Urothelium cell line (cell line): ENCODE data around the gene STAMBP.
"Not testable (repeated sequence)": the region's sequence is repeated elsewhere in the genome, so short reads cannot be mapped to it uniquely, and the experiment has no call there.

Source experiments
- DNase-seq: peaks from one replicate; pipeline ENCODE4 v3.0.0; 2011; ENCODE audit warnings: low spot score, mixed read lengths
- FAIRE-seq: peaks from 2 replicates; lab custom pipeline; 2011; peaks lifted over from hg19 to GRCh38; lab: Jason Lieb, UNC

Gene STAMBP

DNA sequence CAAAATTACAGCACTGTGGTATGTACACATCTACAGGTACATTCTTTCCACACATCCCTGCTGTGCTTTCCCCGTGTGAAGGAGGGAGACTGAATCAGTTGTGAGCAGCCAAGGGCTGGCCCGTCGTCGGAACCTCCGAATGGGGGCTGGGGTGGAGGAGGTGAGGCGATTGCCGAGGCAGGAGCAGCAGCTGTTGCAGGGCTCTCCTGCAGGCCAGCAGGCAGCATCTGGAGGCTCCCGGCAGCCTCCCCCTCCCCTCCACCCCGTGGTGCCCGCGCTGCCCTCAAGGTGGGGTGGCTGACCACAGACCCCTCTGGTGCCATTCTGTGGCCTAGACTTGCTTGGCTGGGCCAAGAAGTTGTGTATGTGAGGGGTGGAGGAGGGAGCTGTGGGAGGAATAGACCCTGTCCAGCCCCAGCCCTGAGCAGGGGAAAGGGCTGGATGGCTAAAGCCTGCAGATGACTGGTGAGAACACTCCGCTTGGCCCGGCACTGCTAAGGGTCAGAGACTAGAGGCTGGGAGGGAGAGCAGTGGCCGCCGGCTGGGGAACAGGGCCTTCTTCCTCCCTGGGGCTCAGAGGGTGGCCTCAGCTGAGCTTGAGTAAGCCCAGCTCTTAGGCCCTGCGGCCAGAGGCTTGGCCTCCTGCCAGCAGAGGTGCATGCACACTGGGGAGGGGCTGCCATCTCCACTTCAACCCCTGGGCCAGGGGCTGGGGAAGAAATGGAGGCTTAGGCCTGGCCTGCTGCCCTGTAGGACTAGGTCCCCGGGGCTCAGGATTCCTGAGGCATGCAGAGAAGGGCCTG is 7.6 kb downstream of the STAMBP start:
- FAIRE-seq (no peak), DNase-seq (no peak)

DNA sequence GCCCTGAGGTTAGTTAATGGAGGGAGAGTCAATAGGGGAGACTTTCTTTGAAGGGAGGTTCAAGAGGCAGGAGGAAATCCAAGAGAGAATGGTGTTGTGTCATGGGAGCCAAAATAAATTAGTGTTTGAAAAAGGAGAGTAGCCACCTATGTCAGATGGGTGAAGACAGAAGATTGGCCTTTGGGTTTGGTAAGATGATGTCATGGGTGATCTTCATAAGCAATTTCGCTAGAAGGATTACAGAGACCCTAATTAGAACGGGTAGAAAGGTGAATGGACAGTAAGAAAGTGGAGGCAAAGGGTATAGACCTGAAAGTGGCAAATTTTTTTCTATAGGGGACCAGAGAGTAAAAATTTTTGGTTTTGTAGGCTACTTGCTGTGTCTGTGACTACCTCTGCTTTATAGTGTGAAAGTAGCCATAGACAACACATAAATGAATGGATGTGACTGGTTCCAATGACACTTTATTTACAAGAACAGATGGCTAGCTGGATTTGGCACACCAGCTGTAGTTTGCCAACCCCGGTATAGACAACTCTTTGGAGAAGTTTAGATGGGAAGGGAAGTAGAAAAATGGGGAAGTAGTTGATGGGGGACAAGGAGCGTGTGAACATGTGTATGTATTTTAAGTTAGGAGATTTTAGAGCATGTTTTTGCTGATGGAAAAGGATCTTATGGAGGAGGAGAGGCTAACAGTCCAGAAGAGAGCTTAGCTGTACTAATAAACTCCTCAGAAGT is 9.3 kb downstream of the STAMBP start:
- FAIRE-seq, result no peak
- no peak for DNase-seq

DNA sequence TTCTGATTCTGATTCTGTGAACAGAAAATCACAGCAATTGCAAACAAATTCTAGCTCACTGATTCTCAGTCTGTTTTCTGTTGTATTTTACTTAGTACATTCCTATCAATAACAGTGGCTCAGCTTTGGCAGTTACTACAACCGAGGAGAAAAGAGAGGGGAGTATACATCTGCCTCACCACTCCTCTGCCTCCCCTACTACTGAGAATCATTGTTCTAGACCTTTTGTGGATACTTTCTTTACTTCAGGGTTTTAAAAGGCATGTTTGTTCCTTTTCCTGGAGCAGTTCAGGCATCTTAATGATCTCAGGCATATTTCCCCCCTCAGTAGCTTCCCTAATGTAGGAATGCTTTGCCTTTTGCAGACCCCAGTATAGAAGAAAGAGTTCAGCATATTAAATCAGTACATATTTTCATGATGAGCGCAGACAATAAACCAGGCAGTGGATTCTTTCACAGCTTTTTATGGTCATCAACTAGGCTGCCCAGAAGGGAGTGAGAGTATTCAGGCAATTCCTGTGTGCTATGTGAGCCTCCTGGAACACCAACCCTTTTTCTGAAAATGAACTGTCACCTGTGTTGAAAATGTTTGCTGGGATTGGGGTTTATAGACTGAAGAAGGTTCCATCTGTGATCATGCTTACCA is 10.3 kb downstream of the STAMBP start:
- DNase-seq (no peak), FAIRE-seq (no peak)

DNA sequence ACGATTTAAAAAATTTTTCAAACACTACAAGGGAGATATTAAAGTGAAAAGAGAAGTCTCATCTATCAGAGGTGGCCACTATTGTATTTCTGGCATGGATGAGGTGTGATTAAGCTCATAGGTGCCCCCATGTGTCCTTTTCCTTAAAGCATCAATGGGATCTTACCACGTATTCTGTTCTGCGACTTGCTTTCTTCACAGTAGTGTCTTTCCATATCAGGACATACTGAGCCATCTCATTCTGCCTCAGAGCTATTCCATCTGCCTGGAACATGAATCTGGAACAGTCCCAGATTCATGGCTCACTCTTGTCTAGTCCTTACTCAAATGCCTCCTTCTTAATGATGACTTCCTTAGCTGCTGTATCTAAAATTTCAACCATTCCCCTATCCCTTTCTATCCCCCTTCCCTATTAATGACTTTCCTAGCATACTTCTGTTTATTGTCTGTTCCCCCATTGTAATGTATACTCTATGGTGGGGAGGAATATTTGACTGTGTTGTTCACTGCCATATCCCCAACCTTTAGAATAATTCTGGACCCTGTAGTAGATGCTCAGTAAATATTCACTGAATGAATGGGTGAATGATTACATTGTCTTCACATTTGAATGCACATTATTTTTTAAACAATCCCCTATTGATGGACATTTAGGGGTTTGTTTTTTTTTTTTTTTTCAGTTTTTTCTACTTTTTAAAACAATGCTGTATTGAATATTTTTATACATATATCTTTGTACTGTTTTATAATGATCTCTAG is 11.1 kb downstream of the STAMBP start:
- FAIRE-seq (no peak), DNase-seq (no peak)

DNA sequence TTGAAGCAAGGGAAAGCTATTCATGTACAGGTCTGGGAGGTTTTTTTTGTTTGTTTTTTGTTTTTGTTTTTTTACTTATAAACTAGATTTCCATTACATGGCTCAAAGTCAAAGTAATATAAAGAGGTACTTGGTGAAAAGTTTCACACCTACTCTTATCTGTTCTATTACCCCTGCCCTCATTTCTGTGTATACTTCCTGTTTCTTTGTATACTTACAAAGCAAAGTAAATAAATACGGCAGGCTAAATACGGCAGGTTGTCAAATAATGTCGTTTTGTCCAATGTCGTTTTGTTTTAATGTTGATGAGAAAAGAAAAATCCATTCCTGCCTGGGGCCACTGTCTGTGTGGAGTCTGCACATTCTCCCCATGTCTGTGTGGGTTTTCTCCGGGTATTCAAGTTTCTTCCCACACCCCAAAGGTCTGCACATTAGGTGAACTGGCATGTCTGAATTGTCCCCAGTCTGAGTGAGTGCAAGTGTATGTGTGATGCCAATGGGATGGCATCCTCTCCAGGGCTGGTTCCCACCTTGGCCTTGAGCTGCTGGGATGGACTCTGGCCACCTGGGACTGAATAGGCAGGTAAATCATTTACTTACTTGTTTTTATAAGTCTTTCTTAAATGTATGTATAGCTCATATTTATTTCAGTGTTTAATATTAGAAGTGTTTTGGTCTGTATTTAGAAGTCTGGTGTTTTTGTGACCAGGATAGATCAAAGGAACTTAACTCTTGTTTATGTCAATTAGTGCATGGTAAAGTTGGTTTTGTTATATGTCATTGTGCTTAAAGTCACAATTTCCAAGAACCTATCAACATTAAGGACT is 13.4 kb downstream of the STAMBP start:
- DNase-seq, result no peak

DNA sequence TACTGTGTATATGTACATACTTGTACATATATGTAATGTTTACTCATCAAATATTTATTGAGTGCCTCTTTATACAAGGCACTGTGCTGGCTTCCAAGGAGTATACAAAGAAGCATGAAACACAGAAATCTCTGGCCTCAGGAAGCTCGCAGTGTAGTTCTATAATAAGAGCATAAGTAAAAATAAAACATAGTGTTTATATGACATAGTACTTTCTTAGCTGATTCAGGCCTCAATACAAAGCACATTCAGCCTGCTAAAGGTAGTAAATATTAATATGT is 13.9 kb downstream of the STAMBP start:
- no peak for DNase-seq
- no peak for FAIRE-seq

More for the DNA sequence above, 13.4 kb downstream of the STAMBP start:
- FAIRE-seq, result no peak

DNA sequence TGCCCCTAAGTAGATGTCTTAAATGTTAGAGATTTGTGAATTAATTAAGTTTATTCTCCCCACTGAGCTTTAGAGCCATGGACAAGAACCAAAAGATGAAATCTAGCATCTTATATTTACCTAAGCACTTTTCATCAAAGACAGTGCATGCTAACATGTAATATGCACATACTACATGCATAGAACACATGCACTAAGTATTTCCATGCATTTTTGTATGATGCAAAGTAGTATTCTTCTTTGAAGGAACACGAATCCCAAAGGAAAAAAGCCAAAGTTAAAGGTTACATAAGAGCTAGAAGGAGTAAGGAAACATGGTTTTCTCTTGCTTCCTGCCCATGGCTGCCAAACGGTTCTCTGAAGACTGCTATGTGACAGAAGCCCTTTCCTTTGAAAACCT is 15.3 kb downstream of the STAMBP start:
- no peak for FAIRE-seq
- DNase-seq, result no peak

DNA sequence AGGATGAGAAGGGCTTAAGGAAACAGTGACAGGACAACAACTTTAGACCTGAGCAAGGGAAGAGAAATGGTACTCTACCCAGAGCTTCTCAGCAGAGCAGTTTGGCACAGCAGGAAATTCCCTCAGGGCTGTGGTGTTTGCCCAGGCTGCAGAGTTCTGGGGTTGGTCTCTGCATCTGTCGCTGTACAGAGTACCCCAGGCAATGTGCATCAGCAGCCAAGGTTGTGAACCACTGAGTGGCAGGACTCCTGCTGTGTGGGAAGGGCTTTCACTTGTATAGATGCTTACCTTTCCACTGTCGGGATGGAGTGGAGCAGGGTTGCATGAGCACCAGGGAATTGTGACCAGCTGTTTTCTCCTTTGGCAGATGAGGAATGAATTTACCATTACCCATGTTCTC is 21.2 kb downstream of the STAMBP start:
- no peak for DNase-seq
- FAIRE-seq, result no peak

DNA sequence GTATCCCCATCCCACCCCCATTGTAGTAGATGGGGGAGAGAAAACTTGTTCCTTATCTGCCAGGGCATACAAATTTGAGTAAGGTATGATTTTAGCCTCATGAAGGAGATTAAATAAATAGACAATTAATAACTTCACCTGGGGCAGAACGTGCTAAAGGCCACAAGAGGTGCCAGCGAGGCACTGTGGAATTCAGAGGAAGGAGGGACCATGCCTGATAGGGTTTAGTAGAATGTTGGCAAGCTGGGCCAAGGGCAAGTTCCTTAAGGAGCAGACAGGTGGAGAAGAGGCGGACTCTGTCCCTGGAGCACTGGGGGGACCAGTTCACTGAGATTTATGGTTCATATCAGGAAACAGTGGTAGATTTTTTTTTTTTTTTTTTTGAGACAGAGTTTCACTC is 22.5 kb downstream of the STAMBP start:
- DNase-seq, result peak; percentile 41

DNA sequence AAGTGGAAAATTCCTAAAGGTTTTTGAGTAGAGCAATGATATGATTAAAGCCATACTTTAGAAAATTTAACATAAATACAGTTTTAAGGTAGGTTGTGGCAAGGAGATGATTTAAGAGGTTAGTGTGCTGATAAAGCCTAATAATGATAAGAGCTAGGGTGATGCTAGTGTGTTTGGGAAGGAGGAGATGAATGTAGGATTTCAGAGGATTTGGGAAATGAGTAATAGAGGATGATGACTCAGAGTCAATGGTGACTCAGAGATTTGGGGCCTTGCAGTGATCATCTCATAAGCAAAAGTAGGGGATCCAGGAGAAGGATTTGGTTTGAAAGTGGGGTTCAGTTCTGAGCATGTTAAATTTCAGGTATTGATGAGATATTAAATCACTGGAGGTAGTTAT is 23.3 kb downstream of the STAMBP start:
- FAIRE-seq (no peak), DNase-seq (peak; percentile 64)

More for the DNA sequence above, 22.5 kb downstream of the STAMBP start:
- FAIRE-seq, result no peak

DNA sequence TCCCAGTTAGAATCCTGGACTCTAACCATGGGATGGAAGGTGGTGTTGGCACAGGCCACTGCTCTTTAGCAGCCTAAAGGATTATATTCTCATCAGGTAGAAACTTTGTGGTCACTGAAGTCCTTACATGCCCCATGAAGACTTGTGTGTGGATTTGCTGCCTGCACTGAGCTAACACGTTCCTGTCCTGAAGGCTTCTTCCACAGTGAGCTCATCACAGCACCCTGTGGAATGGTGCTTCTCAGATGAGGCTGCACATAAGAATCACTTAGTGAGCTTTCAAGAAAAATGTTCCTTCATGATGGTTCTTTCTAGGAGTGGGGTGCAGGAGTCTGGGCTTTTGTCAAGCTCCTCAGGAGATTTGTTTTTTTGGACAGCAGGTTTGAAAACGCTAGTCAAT is 26.8 kb downstream of the STAMBP start:
- DNase-seq, result no peak
- FAIRE-seq, result no peak

DNA sequence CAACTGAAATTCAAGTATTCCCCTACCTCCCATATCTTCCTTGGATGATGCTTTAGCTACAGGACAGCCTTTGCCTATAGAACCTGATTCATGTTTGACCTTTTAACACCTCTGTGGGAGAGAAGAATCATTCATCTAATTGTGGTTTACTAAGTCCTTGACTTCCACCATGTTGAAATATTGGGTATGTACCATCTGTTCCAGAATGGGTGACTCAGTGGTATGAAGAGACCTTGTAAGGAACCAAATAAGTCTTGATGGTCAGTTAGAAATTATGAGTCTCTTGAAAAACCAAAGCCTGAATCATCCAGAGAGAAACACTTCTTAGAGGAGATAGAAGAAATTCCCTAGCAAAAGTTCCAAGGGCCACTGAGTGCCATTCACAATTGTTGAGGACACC is 27.5 kb downstream of the STAMBP start:
- FAIRE-seq, result no peak
- no peak for DNase-seq

DNA sequence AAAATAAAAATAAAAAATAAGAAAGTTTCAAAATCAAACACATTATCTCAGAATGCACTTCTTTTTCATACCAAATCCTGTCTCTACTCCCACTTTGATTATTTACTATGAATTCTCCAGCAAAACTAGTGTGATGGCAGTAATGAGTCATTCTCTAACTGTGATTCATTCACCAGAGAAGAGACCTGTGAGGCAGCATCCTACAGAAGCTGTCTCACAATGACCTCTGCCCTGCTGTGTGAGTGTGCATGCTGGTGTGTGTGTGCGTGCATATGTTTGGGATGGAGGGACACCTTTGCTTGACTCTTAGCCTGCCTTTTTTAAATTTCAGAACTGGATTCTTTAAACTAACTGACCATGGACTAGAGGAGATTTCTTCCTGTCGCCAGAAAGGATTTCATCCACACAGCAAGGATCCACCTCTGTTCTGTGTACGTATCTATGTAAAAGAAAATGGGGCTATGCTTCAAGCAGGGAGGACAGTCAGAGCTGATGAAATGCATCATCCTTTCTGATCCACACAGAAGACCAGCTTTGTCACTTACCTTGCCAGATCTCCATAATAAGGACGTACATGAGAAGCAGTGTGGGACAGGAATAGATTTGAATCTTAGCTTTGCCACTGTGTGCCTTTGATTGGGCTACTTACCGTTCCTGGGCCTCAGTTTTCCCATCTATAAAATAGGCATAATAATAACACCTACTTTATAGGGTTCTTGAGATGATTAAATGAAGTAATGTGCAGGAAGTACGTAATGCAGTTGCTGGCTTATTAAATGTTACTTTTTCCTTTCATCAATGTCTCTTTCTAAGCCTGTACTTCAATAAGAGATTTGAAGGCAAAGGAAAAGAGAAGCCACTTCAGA is 31.2 kb downstream of the STAMBP start:
- peak; percentile 75 for DNase-seq
- no peak for FAIRE-seq

DNA sequence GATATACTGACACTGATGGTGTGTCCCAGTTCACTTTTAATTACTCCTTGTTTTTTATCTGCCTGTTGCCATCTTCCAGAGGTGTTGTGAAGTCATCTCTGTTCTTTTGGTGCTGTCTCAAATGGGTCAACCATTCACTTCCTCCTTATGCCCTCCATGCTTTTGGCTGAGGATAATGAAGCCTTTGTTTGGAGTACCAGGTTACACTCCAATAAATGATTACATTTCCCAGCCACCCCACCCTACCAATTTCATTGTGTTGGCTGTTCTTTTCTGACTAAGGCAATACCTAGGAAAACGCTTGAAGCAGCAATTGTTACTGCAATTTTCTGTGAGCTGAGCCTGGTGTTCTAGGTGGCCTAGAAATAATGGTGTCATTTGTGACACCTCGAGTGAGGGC is 34.2 kb downstream of the STAMBP start:
- DNase-seq (no peak), FAIRE-seq (no peak)

DNA sequence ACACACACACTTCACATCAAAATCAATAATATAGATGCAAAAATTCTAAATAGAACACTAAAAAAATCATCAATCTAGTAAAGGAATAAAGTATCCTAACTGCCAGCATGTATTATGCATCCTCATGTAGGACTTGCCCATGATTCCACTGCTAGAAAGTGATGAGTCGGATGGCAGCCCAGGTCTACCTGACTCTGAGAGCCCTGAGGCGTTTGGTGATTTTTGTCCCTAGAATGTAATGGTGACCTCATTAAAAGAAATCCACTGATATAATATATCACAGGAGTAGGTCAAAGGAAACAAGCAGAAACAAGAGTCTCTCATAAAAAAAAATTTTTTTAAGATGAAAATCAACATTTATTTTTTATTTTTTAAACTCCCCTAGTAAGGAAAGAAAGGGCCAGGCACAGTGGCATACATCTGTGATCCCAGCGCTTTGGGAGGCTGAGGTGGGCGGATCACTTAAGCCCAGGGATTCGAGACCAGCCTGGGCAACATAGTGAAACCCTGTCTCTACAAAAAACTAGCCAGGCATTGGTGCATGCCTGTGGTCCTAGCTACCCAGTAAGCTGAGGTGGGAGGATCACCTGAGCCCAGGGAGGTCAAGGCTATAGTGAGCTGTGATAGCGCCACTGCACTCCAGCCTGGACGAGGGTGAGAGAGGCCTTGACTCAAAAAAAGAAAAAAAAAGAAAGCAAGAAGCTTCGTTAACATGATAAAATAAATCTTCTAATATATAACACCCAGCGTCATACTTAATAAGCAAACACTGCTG is 39.6 kb downstream of the STAMBP start:
- DNase-seq (no peak), FAIRE-seq (no peak)

DNA sequence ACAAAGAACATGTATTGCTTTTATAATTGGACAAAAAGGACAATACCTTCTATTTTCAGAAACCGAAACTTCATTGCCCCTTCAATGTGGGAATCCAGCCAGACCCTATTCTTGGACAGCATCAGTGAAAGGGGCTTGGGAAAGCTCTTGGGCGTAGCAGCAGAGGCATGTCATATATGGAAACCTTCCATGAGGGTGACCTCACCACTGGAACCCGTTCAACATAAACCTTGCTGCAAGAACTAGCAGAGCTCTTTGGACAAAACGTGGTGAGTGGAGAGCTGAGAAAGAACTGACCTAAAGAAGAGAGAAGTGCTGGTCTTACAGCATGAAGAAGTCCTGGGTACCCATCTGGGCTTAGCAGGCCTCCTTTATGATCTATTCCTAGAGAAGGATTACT is 41.3 kb downstream of the STAMBP start:
- no peak for FAIRE-seq

DNA sequence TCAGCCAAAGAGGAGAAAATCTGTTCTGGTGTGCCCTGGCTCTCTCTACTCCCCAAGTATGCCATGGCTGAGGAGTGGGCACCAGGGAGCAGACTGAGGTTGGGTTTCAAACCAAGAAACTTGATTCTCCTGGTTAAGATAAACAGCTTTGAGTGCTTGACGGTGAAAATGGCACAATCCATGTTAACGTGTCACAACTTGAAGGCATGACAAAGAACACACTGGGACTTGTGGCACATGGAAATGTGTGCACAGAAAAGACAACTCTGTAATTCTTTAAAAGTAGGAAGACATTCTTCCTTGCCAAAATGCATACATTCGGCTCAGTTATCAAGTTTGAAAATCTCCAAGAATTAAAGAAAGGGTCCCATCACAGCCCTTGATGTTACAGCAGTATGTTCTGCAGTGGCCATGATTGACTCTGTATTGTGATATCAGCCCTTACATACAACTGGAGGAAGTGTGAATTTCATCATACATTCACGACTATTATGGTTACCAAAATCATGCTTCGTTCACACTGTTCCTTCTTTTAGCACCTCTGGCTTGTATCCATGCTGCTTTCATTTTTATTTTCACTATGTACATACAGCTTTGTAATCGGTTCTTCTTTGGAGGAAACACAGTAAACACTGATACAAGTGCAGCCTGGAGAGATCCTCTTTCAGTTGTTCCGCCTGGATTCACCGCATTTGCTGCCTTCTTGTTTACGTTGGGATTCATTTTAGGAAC is 48.5 kb downstream of the STAMBP start:
- DNase-seq, result no peak
- FAIRE-seq, result no peak

More for the DNA sequence above, 41.3 kb downstream of the STAMBP start:
- DNase-seq, result no peak

DNA sequence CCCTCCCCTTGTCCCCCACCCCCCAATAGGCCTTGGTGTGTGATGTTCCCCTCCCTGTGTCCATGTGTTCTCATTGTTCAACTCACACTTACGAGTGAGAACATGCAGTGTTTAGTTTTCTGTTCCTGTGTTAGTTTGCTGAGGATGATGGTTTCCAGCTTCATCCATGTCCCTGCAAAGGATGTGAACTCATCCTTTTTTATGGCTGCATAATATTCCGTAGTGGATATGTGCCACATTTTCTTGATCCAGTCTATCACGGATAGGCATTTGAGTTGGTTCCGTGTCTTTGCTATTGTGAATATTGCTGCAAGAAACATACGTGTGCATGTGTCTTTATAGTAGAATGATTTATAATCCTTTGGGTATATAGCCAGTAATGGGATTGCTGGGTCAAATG is 49.2 kb downstream of the STAMBP start:
- not testable (repeated sequence) for FAIRE-seq, DNase-seq
